Measurements from ENCODE around the gene ELK4. TPM values are rescaled to one million over a fixed set of nuclear protein-coding genes. Genes with fewer than 3 reads are reported as not detected.

The ELK4 gene
- polyA plus RNA-seq, 1 of the 3 experiments (the other 2 are of a cell fraction) = 2.6 TPM

DNA sequence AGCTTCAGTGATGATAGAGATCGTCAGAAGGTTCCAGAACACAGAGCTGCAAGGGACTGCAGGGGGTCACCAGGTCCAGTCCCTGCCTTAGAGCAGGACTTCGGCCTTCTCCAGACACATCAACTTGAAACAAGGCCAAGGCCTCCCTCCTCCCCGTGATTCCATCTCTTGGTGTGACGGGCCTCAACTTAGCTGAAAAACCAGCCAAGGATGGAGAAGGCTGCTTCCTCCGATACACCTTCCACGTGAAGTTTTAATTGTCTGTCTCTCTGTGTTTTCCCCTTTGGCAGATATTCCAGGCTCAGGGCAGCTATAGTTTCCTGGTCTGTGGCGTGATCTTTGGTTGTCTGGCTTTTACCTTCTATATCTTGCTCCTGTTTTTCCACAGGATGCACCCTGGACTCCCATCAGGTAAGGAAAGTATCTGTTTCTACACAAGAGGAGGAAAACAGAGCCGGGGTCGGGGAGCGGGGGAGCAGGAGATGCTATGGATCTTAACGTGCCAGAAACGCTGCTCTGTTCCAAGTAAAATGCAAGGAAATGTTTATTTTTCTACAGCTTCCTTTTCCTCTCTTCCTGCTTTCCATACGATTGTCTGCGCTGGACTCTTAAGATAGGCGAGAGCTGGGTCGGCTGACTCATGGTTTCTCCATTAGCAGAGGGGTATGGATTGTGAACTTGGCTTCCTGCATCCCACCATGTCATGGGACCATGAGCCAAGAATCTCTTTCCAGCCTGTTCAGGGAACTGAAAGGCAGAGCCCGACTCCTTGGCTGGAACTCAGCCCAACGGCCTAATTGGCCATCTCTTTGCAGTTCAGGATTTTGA lies 32.8 kb downstream of the ELK4 start (continued):
- TF ChIP-seq, protein P1, sequence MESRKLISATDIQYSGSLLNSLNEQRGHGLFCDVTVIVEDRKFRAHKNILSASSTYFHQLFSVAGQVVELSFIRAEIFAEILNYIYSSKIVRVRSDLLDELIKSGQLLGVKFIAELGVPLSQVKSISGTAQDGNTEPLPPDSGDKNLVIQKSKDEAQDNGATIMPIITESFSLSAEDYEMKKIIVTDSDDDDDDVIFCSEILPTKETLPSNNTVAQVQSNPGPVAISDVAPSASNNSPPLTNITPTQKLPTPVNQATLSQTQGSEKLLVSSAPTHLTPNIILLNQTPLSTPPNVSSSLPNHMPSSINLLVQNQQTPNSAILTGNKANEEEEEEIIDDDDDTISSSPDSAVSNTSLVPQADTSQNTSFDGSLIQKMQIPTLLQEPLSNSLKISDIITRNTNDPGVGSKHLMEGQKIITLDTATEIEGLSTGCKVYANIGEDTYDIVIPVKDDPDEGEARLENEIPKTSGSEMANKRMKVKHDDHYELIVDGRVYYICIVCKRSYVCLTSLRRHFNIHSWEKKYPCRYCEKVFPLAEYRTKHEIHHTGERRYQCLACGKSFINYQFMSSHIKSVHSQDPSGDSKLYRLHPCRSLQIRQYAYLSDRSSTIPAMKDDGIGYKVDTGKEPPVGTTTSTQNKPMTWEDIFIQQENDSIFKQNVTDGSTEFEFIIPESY (IDR thresholded peaks at IDR 0.05; ENCODE audit: borderline replicate concordance, low read depth) = no peak
- TF ChIP-seq SIN3A (IDR thresholded peaks at IDR 0.05; ENCODE audit: borderline replicate concordance, low read depth, low read length) = no peak
- TF ChIP-seq FOXM1 (IDR thresholded peaks at IDR 0.05; ENCODE audit: low read depth) = no peak
- TF ChIP-seq TEAD4 (IDR thresholded peaks at IDR 0.05; ENCODE audit: borderline replicate concordance, insufficient read depth) = no peak
- no peak for TF ChIP-seq RAD21 (IDR thresholded peaks at IDR 0.05; ENCODE audit: low read length)
- TF ChIP-seq, protein P2, sequence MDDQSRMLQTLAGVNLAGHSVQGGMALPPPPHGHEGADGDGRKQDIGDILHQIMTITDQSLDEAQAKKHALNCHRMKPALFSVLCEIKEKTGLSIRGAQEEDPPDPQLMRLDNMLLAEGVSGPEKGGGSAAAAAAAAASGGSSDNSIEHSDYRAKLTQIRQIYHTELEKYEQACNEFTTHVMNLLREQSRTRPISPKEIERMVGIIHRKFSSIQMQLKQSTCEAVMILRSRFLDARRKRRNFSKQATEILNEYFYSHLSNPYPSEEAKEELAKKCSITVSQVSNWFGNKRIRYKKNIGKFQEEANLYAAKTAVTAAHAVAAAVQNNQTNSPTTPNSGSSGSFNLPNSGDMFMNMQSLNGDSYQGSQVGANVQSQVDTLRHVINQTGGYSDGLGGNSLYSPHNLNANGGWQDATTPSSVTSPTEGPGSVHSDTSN (IDR thresholded peaks at IDR 0.05) = 0 out of 2 replicates have a peak, but pooled peaks have one; percentile 4
- TF ChIP-seq NFIC (IDR thresholded peaks at IDR 0.05; ENCODE audit: borderline replicate concordance) = peak; percentile 95
- TF ChIP-seq FOSL2 (IDR thresholded peaks at IDR 0.05; ENCODE audit: borderline replicate concordance, low read depth) = peak; percentile 71
- TF ChIP-seq ELF1 (IDR thresholded peaks at IDR 0.05) = no peak
- no peak for TF ChIP-seq GABPA (IDR thresholded peaks at IDR 0.05; ENCODE audit: low read depth)
- no peak for TF ChIP-seq SMC3 (IDR thresholded peaks at IDR 0.05; ENCODE audit: low read depth, low read length)
- TF ChIP-seq MAX (IDR thresholded peaks at IDR 0.05; ENCODE audit: low read depth) = peak; percentile 81
- TF ChIP-seq RXRA (IDR thresholded peaks at IDR 0.05; ENCODE audit: borderline replicate concordance, low read depth) = no peak
- TF ChIP-seq USF1 (IDR thresholded peaks at IDR 0.05; ENCODE audit: borderline replicate concordance, low read depth) = no peak; the same call in 1 of the 2 replicates
- TF ChIP-seq EZH2phosphoT487 (IDR thresholded peaks at IDR 0.05; ENCODE audit: borderline replicate concordance, low read depth) = no peak
- TF ChIP-seq RFX5 (IDR thresholded peaks at IDR 0.05; ENCODE audit: low read length) = no peak
- TF ChIP-seq YY1 (IDR thresholded peaks at IDR 0.05; ENCODE audit: low read depth) = peak; percentile 49; the same call in 1 of the 2 replicates

Data from SK-N-SH (cell line).